ENCODE measurements around the gene ROS1. TPM values are rescaled to one million over a fixed set of nuclear protein-coding genes. Genes with fewer than 3 reads are reported as not detected.

ROS1 gene
- total RNA-seq, 1 donor from 2014 or later: 163 TPM

DNA sequence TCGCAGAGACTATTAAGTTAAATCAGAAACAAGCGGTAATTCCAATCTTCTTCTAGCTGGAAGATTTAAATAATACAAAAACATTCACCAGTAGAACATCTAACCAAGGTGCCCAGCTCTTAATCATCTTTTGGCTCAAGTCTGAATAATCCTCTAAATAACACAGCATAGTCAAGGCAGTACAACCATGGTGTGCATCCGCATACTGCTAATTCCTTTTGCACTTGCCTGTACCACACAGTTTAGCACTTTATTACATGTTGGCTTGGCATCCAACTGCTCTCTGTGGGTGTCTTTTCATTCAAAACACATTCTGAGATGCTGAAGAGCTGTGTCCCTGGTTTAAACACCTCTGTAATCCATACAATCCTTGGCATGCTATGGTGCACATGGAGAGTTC is 118.1 kb downstream of the ROS1 start:
- ATAC-seq (no peak), DNase-seq (no peak)
- Histone ChIP-seq H3K36me3 (no peaks in the 10 kb centered on the region), H3K4me3 (no peak overlapping the region), H3K4me1 (no peaks in the 10 kb centered on the region), H3K9me3 (no peaks in the 10 kb centered on the region), H3K27ac (no peak overlapping the region), H3K27me3 (no peaks in the 10 kb centered on the region)
- TF ChIP-seq, protein P1, sequence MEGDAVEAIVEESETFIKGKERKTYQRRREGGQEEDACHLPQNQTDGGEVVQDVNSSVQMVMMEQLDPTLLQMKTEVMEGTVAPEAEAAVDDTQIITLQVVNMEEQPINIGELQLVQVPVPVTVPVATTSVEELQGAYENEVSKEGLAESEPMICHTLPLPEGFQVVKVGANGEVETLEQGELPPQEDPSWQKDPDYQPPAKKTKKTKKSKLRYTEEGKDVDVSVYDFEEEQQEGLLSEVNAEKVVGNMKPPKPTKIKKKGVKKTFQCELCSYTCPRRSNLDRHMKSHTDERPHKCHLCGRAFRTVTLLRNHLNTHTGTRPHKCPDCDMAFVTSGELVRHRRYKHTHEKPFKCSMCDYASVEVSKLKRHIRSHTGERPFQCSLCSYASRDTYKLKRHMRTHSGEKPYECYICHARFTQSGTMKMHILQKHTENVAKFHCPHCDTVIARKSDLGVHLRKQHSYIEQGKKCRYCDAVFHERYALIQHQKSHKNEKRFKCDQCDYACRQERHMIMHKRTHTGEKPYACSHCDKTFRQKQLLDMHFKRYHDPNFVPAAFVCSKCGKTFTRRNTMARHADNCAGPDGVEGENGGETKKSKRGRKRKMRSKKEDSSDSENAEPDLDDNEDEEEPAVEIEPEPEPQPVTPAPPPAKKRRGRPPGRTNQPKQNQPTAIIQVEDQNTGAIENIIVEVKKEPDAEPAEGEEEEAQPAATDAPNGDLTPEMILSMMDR (IDR thresholded peaks at IDR 0.05): no peak
- intact Hi-C loops (cut with DNase I): no loop called here

DNA sequence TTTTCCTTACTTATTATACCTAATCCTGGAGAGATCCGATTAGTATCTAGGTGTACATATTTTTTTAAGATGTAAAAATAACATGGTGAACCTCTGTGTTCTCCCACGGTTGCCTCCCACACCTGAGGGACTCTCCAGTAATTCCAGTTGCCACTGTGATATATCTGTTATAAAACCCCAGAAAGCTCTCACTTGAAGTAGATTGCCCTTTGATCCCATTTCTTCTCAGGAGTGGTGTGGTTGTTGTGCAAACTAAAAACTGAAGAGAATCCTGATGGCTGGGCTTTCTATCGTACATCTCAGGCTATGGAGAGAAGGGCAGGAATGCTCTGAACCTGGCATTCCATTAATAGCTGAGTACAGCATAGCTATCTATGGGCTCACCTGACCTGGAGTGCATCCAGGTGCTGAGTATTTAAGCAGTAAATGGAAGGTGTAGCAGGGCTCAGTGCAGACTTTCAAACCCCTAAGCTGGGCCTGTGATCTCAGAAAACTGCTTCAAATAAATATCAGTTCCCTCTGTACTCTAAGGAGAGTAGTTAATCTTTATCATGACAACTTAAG is 119.4 kb downstream of the ROS1 start:
- intact Hi-C loops (cut with DNase I): no loop called here
- H3K27me3 ChIP-seq: no peaks in the 10 kb centered on the region
- H3K4me3 ChIP-seq: no peak overlapping the region
- peak; percentile 87 for ATAC-seq
- no peaks in the 10 kb centered on the region for H3K4me1 ChIP-seq
- no peak overlapping the region for H3K27ac ChIP-seq
- H3K36me3 ChIP-seq: no peaks in the 10 kb centered on the region
- DNase-seq: no peak
- no peaks in the 10 kb centered on the region for H3K9me3 ChIP-seq
- TF ChIP-seq, protein P1 (IDR thresholded peaks at IDR 0.05): no peak

DNA sequence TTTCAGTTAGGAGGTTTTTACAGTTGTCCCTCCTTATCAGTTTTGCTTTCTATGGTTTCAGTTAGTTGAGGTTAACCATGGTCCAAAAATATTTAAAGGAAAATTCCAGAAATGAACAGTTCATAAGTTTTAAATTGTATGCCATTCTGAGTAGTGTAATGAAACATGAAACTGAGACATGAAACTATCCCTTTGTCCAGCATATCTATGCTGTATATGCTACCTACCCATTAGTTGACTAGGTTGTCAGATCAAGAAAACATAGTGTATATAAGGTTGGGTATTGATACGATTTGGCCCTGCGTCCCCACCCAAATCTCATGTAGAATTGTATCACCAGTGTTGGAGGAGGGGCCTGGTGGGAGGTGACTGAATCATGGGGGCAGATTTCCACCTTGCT is 121.3 kb downstream of the ROS1 start:
- ATAC-seq (no peak), DNase-seq (no peak)
- Histone ChIP-seq H3K4me3 (no peak overlapping the region), H3K9me3 (no peaks in the 10 kb centered on the region), H3K27ac (no peak overlapping the region), H3K36me3 (no peaks in the 10 kb centered on the region), H3K4me1 (no peaks in the 10 kb centered on the region), H3K27me3 (no peaks in the 10 kb centered on the region)
- TF ChIP-seq, protein P1 (IDR thresholded peaks at IDR 0.05): no peak
- intact Hi-C loops (cut with DNase I): no loop called here

DNA sequence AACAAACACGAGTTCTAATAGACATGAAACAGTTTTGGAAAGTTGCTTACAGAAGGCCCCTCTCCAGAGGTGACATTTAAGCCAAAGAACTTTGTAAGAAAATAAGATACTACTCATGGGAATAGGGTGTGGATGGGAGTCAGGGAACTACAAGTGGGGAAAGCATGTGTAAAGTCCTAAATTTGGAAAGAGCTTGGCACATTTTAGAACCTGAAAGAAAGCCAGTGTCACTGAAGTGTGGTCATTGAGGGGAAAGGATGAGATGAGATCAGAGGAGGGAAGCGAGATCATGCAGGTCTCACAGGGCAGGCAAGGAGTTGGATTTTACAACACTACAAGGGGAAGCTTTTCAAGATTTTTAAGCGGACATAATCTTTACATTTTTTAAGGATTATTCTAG is 122.4 kb downstream of the ROS1 start:
- Histone ChIP-seq H3K27me3 (no peaks in the 10 kb centered on the region), H3K4me1 (no peaks in the 10 kb centered on the region), H3K9me3 (no peaks in the 10 kb centered on the region), H3K4me3 (no peak overlapping the region), H3K27ac (no peak overlapping the region), H3K36me3 (no peaks in the 10 kb centered on the region)
- TF ChIP-seq, protein P1 (IDR thresholded peaks at IDR 0.05): no peak
- intact Hi-C loops (cut with DNase I): no loop called here
- ATAC-seq (no peak), DNase-seq (no peak)

DNA sequence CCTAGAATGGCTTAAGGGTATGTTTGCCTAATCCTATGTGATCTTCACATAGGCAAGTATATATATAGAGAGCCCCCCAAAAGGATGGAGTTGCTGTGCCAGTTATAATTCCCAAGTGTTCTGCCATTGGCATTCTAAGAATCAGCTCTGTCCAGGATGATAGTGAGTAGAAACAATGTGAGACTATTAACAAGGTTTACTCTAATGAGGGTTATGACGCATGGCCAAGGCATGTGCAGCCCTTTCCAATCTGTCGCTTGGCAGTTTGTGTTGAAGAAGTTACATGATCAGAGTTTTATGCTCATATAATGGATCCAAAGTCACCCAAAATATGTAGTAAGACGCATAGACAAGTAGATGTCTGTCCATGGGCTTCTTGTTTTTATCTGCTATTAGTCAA is 126.8 kb downstream of the ROS1 start:
- TF ChIP-seq, protein P1 (IDR thresholded peaks at IDR 0.05): no peak
- DNase-seq (no peak), ATAC-seq (no peak)
- Histone ChIP-seq H3K27ac (no peak overlapping the region), H3K36me3 (no peaks in the 10 kb centered on the region), H3K4me1 (no peaks in the 10 kb centered on the region), H3K4me3 (no peak overlapping the region), H3K9me3 (no peaks in the 10 kb centered on the region), H3K27me3 (no peaks in the 10 kb centered on the region)
- intact Hi-C loops (cut with DNase I): no loop called here
